Right hindlimb (tissue), 1 donor: ENCODE results near the gene SGK1.
A peak's percentile ranks its signal among the peaks of the same experiment; 100 is the strongest.
"Not testable (repeated sequence)": the region's sequence is repeated elsewhere in the genome, so short reads cannot be mapped to it uniquely, and the experiment has no call there.

Experiments
- DNase-seq: peaks from one replicate; pipeline ENCODE4 v3.0.0-alpha.2; 2018

SGK1 gene

GRCh38 chr6:134216301-134217010, 101.5 kb downstream of the SGK1 start:
- DNase-seq = no peak

DNA sequence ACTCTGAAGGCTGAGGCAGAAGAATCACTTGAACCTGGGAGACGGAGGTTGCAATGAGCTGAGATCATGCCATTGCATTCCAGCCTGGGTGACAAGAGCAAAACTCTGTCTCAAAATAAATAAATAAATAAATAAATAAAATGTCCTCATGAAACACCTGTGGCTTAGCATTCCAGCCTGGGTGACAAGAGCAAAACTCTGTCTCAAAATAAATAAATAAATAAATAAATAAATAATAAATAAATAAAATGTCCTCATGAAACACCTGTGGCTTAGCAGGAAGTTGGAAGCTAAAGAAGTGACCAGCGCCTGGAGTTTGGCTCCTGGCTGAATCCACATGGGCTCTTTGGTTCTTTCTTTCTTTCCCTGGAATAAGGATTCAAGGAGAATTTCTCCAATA, 104.5 kb downstream of the SGK1 start:
- not testable (repeated sequence) for DNase-seq

DNA sequence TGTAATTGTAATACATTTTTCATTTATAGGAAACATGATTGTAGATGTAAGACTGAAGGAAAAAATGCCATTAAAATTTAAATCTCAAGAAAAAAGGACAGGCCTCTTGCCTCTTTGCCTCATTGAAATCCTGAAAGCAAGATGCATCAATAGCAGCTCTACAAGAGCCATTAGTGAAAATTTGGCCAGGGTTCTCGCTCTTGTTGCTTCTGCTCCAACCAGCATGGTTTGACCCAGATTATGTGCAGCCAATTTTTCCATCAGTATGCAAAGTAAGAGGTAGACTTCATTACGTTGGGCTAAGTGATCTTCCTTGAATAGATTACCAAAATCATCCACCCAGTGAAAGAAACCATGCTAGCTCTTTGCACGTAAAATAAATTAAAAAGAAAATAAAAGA, 106.6 kb downstream of the SGK1 start:
- no peak for DNase-seq

DNA sequence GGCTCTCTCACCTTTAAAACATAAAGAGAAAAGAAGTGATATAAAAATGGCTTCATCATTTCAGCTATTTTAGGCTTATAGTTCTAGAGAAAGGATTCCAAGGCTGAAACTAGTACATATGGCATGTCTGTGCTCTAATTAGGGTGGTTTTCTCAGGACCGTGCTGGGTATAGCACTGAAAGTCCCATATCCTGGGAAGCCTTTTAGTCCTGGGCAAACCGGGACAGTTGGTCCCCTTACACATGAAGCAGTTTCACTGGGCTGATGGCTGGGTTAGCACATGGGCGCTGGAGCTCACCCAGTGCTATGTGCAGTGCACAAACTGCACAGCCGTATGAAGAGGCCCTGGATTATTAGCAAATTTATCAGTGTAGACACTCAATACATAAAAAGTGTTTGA, 110.5 kb downstream of the SGK1 start:
- DNase-seq = no peak

DNA sequence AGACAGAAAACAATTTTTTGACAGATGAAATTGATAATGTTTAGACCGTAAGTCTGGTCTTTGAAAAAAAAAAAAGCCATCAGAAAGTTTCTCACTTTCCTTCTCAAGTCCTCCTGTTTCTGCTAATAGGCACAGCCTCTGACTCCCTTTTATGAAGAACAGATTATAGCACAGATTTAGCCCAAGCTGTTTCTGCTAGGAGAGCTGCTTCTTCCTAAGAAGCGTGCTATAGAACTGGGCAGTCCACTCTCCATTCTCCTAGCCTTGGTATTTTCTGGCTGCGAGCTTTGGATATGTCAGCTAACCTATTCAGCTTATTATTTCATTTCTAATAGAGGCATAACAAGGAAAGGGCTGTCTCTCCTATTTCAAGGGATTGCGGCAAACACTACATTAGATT, 112.5 kb downstream of the SGK1 start:
- DNase-seq = no peak

DNA sequence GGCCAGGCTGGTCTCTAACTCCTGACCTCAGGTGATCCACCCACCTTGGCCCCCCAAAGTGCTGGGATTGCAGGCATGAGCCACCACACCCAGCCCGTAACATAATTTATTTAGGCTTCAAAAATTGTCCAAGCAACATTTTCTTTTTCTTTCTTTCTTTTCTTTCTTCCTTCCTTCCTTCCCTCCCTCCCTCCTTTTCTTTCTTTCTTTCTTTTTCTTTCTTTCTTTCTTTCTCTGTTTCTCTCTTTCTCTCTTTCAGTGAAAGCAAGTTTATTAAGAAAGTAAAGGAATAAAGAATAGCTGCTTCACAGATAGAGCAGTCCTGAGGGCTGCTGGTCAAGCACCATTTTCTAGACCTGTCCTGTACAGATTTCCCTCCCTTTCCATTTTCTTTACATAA, 113.2 kb downstream of the SGK1 start:
- not testable (repeated sequence) for DNase-seq

GRCh38 chr6:134204031-134204430, 113.9 kb downstream of the SGK1 start:
- no peak for DNase-seq

- no peak for DNase-seq
Measured at GRCh38 chr6:134201716-134202115, 116.2 kb downstream of the SGK1 start.

DNA sequence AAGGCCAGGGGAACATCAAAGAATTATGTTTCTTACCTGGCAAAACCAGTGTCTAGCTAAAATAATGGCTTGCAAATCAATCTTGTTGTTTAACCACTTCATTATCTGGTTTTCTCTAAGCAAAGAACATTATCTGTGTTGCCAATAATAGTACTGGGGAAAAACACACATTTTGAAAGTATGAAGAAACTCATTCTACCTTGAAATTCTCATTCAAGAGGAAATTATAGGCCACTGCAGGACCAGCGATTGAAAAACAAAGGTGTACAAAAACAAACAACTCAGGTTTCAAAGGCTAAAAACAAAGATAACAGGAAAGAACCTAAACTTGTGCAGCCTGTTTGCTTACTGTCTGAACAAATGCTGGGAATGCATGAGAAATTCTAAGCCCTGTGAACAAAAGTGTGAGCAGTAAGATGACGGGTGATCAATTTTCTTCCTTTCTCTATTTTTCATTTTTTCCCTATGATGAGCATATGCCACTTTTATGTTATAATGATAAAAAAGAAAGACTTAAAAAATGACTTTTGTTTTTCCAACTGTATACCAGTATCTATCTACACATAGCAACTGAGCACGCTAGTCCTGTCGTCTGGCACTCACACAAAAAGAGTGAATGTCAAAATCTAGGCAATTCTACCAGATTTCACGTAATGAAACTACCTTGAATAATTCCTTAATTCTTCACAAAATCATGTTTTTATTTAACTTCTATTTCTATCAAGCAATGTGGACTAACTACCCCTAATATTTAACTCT, 117.9 kb downstream of the SGK1 start:
- DNase-seq = no peak

GRCh38 chr6:134198093-134198492, 119.8 kb downstream of the SGK1 start:
- no peak for DNase-seq

DNA sequence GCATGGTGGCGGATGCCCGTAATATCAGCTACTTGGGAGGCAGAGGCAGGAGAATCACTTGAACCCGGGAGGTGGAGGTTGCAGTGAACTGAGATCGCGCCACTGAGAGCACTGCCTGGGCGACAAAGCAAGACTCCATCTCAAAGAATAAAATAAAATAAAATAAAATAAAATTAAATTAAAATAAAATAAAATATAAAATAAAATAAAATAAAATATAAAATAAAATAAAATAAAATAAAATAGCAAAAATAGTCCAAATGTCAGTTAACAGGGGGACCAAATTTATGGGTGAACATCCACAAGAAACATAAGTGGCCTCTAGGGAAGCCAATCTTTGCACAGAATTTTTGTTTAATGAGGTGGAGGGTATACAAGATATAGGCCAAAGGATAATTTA, 120.2 kb downstream of the SGK1 start:
- not testable (repeated sequence) for DNase-seq

DNA sequence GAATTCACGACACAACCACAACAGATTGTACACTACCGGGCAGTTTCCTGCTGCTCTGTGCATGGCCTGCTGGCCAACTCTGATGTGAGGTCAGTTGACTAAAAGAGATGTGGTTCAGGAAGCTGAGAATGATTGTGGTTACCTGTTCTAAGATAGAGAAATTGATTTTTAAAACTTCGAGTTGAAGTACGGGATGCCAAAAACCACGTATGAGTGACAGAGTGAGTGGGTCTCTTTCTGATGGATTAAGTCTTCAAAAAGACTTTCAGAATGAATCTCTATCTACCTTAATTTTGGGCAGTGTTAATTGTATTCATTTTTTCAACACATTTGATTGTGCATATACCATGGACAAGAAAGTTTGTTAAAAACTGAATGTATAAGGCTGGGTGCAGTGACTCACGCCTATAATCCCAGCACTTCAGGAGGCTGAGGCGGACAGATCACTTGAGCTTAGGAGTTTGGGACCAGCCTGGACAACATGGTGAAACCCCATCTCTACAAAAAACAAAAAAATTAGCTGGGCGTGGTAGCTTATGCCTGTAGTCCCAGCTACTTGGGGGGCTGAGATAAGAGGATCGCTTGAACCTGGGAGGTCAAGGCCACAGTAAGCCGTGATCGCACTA, 121.2 kb downstream of the SGK1 start:
- DNase-seq = no peak

GRCh38 chr6:134195985-134196384, 121.9 kb downstream of the SGK1 start:
- no peak for DNase-seq

DNA sequence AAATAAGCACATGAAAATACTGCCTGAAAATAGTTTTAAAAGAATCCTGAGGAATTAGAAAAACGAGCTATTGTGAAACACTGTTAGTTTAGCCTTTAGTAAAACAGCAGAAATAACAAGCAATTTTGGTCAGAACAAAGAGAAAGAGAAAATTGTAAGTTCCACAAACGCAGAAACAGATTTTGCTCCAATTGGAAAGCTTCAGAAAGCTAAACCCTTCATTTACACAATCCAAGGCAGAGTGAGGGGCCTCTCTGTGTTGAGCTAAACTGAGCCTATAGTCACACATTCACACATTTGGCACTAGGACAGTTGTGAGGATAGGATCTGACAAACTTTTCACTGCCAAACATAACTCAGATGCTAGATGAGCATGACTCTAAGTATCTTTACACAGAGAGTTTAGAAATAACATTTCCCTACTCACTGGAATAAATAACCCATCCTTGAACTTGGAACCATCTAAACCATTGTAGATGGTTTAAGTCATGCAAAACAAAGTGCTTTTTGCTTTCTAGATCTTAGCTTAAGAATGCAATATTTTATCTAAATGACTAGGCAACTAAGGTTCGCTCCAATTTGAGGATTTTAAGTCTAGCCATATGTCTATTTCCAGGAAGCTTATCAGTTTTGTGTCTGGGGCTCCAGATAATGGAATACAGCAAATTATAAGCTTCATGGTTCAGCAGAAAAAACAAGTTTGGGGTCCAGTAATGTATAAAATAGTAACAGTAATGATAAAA, 122.6 kb downstream of the SGK1 start:
- peak; percentile 24 for DNase-seq

GRCh38 chr6:134193536-134194498, 124.1 kb downstream of the SGK1 start:
- DNase-seq = no peak

GRCh38 chr6:134192609-134193008, 125.3 kb downstream of the SGK1 start:
- DNase-seq = not testable (repeated sequence)

DNA sequence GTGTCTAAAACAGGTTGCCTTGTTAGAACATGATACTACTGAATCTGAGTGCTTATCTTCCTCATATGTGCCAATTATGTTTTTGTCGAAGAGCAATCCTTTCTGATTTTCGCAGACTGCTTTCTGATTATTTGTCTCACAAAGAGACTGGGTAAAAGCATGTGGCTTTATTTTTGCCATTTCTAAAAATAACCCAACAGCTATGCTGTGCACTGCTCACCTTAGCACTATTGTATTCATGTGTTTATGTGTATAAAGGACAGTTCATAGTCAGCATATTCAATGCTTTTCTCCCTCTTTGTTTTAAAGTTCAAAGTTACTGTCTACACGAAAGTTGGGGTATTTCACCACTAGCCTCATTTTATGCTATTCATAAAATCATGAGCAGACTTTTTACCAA, 127.0 kb downstream of the SGK1 start:
- no peak for DNase-seq

GRCh38 chr6:134187751-134188150, 130.2 kb downstream of the SGK1 start:
- DNase-seq = no peak

GRCh38 chr6:134187154-134187553, 130.8 kb downstream of the SGK1 start:
- DNase-seq = no peak

DNA sequence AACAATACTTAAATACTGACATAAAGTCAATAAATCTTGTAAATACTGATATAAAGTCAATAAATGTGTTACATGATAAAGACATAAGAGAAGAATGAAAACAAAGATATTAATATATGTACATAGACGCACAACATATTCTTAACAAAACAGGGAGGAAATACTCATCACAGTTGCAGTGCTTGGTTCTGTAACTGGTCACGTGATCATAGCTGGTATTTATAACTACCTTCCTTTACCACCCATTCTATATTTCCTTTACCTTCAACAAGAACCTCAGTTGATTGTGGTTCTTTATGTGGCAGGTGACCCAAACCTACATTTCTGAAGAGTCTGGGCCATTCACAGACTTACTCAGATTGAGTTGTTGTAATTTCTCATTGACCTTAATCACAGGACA, 131.6 kb downstream of the SGK1 start:
- DNase-seq = no peak

DNA sequence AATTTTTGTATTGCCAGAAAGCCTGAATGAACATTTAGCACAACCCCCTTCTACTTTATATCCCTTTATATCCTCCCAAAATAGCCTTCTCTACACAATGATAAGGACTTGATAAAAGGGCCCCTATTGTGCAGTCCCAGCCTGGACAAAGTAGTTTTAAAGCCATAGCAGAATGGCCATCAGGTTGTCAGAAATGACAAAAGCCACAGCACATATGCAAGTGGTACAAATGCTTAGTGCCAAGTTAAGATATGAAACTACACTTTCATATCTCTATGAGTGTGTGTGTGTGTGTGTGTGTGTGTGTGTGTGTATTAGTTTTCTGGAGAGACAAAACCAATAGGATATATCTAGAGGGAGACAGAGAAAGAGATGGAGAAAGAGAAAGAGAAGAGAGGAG, 132.6 kb downstream of the SGK1 start:
- no peak for DNase-seq

DNA sequence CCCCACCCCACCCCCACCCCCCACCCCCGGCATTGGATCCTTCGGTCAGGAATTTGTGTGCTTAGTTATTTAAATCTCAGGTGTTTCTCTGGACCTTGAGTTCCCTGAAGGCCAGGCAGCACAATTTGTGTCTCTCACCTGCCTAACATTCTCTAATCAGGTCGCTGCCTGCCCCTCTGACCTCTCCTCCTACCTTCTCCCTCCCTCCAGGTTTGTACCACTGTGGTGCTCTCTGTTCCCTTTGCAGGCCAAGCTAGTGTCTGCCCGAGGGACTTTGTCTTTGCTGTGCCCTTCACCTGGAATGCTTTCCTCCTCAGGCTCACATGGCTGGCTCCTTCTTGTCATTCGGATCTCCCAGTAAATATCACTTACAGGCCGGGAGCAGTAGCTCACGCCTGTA, 134.1 kb downstream of the SGK1 start:
- DNase-seq = no peak
